H1 (cell line): ENCODE data around the gene SUGP1. TPM values are rescaled to one million over a fixed set of nuclear protein-coding genes. Genes with fewer than 3 reads are reported as not detected.

Experiments
- CTBP2 ChIP-seq: IDR thresholded peaks from 2 replicates; pipeline ENCODE4 v1.7.0; 2011; ENCODE audit warnings: borderline replicate concordance, mild to moderate bottlenecking, moderate library complexity, mixed read lengths, low read length; ENCODE audit not compliant: insufficient read depth, insufficient read length
- EZH2 ChIP-seq: fragments of 200-600 bp; sonication (generic); IDR thresholded peaks from 2 replicates; pipeline ENCODE4 v1.7.1; 2012; ENCODE audit warnings: low read depth, mild to moderate bottlenecking, moderate library complexity, low read length, inconsistent platforms; ENCODE audit not compliant: severe bottlenecking
- KDM1A ChIP-seq: fragments of 200-600, 300-600 bp; sonication (generic); IDR thresholded peaks from 2 replicates; pipeline ENCODE4 v1.7.1; 2016; ENCODE audit warnings: mild to moderate bottlenecking, low read length, borderline replicate concordance
- SP4 ChIP-seq: IDR thresholded peaks from 2 replicates; pipeline ENCODE4 v1.6.1; 2012; ENCODE audit warnings: low read length, inconsistent platforms
- SRF ChIP-seq: IDR thresholded peaks from 2 replicates; pipeline ENCODE4 v1.6.1; 2011; ENCODE audit warnings: mild to moderate bottlenecking, low read depth, low read length, moderate library complexity
- TBP ChIP-seq: IDR thresholded peaks from 2 replicates; pipeline ENCODE4 v1.6.1; 2011; ENCODE audit warnings: low read depth, low read length, improper control_type of control experiment
- USF2 ChIP-seq: IDR thresholded peaks from 2 replicates; pipeline ENCODE4 v1.6.1; 2011; ENCODE audit warnings: low read length, improper control_type of control experiment
- polyA plus RNA-seq, 7 experiments: library from polyadenylated mRNA; depleted of rRNA in 3 of 7; stranded (reverse) in 5 of 7; unstranded in 2 of 7; fragments of >200 nt in 5 of 7; fragments of 200-250 nt in 2 of 7; gene quantifications; 1 replicate in 5 of 7; 2 replicates in 1 of 7; 4 replicates in 1 of 7; pipeline versions ENCODE4 v1.2.1 to v1.2.3, GENCODE V29; 2011 to 2013; ENCODE audit warnings: missing spikeins in 2 of 7, mixed read lengths in 2 of 7
- total RNA-seq: library from RNA; stranded (reverse); fragmentation: NEBNext Ultra II Directional; extraction: Animal tissue kit (Norgen Biotek cat#: 25700); gene quantifications from 2 replicates; pipeline ENCODE4 v1.2.1, GENCODE V29; 2021

SUGP1 gene
- total and polyA plus RNA-seq, 2 of the 8 experiments (the other 6 are each of a cell fraction or from before 2014, with no cell fraction given) = 38.5 to 65.2 TPM

DNA sequence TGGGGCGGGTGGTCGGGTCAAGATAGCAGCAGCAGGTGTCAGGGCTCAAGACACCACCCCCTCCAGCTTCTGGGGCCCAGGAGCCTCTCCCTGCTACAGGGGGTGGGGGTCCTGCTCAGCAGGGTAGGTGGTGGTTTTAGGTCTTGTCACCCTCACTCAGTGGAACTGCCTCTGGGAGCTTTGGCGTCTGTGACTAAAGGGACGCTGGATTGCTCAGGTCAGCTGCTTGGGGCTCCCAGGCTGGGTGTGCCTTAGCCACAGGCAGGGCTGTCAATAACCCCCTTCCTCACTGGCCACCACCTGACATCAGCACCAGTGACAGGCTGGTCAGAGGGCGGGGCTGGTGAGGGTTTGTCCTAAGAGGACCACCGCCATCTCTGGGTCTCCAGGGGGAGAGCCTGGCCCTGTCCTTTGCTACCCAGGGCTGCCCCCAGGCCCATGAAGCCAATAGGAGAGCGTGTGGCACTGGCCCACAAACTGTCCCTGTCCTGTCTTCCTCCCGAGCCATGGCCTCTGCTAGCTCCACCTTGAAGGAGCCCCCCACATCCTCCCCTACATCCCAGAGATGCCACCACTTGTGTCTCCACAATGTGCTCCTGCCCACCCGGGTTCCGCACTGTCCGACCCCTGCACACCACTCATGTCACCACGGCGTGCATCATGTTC is 36.7 kb upstream of the SUGP1 start (continued):
- no peak for TF ChIP-seq USF2
- no peak for TF ChIP-seq EZH2
- no peak for TF ChIP-seq CTBP2
- TF ChIP-seq TBP = no peak
- TF ChIP-seq SP4 = no peak
- TF ChIP-seq KDM1A = no peak
- TF ChIP-seq SRF = no peak
